ENCODE results near the gene C6orf62. TPM values are rescaled to one million over a fixed set of nuclear protein-coding genes. Genes with fewer than 3 reads are reported as not detected.
"Not testable (repeated sequence)": the region's sequence is repeated elsewhere in the genome, so short reads cannot be mapped to it uniquely, and the experiment has no call there.

C6orf62 gene
- total RNA-seq, 2 experiments from 2014 or later = 155 to 156 TPM

- Mint-ChIP-seq H3K9me3 (peaks cover 24% of the 10 kb centered on the region), H3K36me3 (ENCODE audit: low read depth) (peaks cover 61% of the 10 kb centered on the region), H3K4me3 (peak overlapping the region; percentile 88), H3K4me1 (peaks cover 43% of the 10 kb centered on the region)
- H3K27me3 Mint-ChIP-seq, DNase-seq, H3K27ac Mint-ChIP-seq: not testable (repeated sequence)
- ChIA-PET POLR2A (interaction anchor here (1.2 kb wide), 1 partner anchor 22 kb away, joined by 3 read pairs; the partner anchor contains the start of gene KIAA0319), CTCF (interaction anchor here (2.3 kb wide), 1 partner anchor 84 kb away, joined by 9 read pairs; no protein-coding TSS in a partner anchor)
Observed at GRCh38 chr6:24668066-24668996, 50.6 kb downstream of the C6orf62 start.

GRCh38 chr6:24667378-24667803 lies 51.6 kb downstream of the C6orf62 start:
- Mint-ChIP-seq H3K4me1 (peaks cover 48% of the 10 kb centered on the region), H3K9me3 (peaks cover 17% of the 10 kb centered on the region), H3K27ac (peak overlapping the region; percentile 92), H3K4me3 (peak overlapping the region; percentile 88), H3K27me3 (no peaks in the 10 kb centered on the region), H3K36me3 (ENCODE audit: low read depth) (peaks cover 65% of the 10 kb centered on the region)
- POLR2A ChIA-PET = interaction anchor here (0.8 to 4.0 kb wide), 12 partner anchors 10 to 471 kb away, joined by 3 to 34 read pairs (median 6); partner anchors contain the start of genes ALDH5A1, C6orf62, GMNN and KIAA0319
- CTCF ChIA-PET = interaction anchor here (1.0 to 2.3 kb wide), 5 partner anchors 15 to 120 kb away, joined by 3 to 9 read pairs (median 5); partner anchors contain the start of gene C6orf62
- DNase-seq = no peak

- H3K9me3 Mint-ChIP-seq = peaks cover 17% of the 10 kb centered on the region
- POLR2A ChIA-PET = interaction anchor here (0.7 to 4.0 kb wide), 14 partner anchors 9 to 472 kb away, joined by 3 to 34 read pairs (median 6); partner anchors contain the start of genes ALDH5A1, C6orf62, GMNN and KIAA0319
- H3K27ac Mint-ChIP-seq = peak within 1 kb of the TSS; percentile 92
- peaks cover 70% of the 10 kb centered on the region for H3K36me3 Mint-ChIP-seq (ENCODE audit: low read depth)
- CTCF ChIA-PET = interaction anchor here (1.0 to 2.3 kb wide), 6 partner anchors 15 to 119 kb away, joined by 3 to 9 read pairs (median 4); partner anchors contain the start of genes C6orf62 and KIAA0319
- H3K27me3 Mint-ChIP-seq = no peaks in the 10 kb centered on the region
- peak within 1 kb of the TSS; percentile 88 for H3K4me3 Mint-ChIP-seq
- DNase-seq = peak; percentile 96
- peaks cover 48% of the 10 kb centered on the region for H3K4me1 Mint-ChIP-seq
Observed at GRCh38 chr6:24666641-24667377, 52.1 kb downstream of the C6orf62 start, which contains the start of the genes ACOT13 and TDP2. Gene ACOT13 (plus strand): TSS chr6:24667077. CDS start chr6:24667264, 187 bp downstream. Gene TDP2 (minus strand): TSS chr6:24666899. CDS start chr6:24666862, 37 bp downstream.

GRCh38 chr6:24666097-24666640 lies 52.8 kb downstream of the C6orf62 start:
- DNase-seq = no peak
- POLR2A ChIA-PET = interaction anchor here (0.7 to 4.0 kb wide), 12 partner anchors 8 to 473 kb away, joined by 3 to 34 read pairs (median 6); partner anchors contain the start of genes C6orf62, GMNN and KIAA0319
- Mint-ChIP-seq H3K4me1 (peaks cover 48% of the 10 kb centered on the region), H3K27me3 (no peaks in the 10 kb centered on the region), H3K9me3 (peaks cover 17% of the 10 kb centered on the region), H3K4me3 (peak overlapping the region; percentile 88), H3K27ac (peak overlapping the region; percentile 92), H3K36me3 (ENCODE audit: low read depth) (peaks cover 74% of the 10 kb centered on the region)
- CTCF ChIA-PET = interaction anchor here (1.0 to 2.3 kb wide), 9 partner anchors 16 to 557 kb away, joined by 3 to 9 read pairs (median 4); partner anchors contain the start of genes ALDH5A1 and KIAA0319

GRCh38 chr6:24664046-24664987 lies 54.6 kb downstream of the C6orf62 start:
- CTCF ChIA-PET = interaction anchor here (0.6 to 1.7 kb wide), 3 partner anchors 83 to 354 kb away, joined by 3 to 5 read pairs (median 4); no protein-coding TSS in a partner anchor
- DNase-seq = no peak
- H3K4me3 Mint-ChIP-seq = peak overlapping the region; percentile 5
- H3K4me1 Mint-ChIP-seq = peaks cover 52% of the 10 kb centered on the region
- H3K36me3 Mint-ChIP-seq (ENCODE audit: low read depth) = peaks cover 69% of the 10 kb centered on the region
- POLR2A ChIA-PET = interaction anchor here (2.9 to 4.0 kb wide), 3 partner anchors 9 to 58 kb away, joined by 15 to 25 read pairs (median 15); partner anchors contain the start of gene KIAA0319
- no peaks in the 10 kb centered on the region for H3K27me3 Mint-ChIP-seq
- H3K27ac Mint-ChIP-seq = no peak overlapping the region
- peaks cover 4% of the 10 kb centered on the region for H3K9me3 Mint-ChIP-seq

GRCh38 chr6:24663189-24663588 lies 55.8 kb downstream of the C6orf62 start:
- H3K4me1 Mint-ChIP-seq = peaks cover 45% of the 10 kb centered on the region
- peaks cover 71% of the 10 kb centered on the region for H3K36me3 Mint-ChIP-seq (ENCODE audit: low read depth)
- ChIA-PET POLR2A (interaction anchor here (1.0 kb wide), 1 partner anchor 18 kb away, joined by 3 read pairs; the partner anchor contains the start of gene KIAA0319), CTCF (no interaction called here)
- no peak for DNase-seq
- no peak overlapping the region for H3K4me3 Mint-ChIP-seq
- no peaks in the 10 kb centered on the region for H3K9me3 Mint-ChIP-seq
- no peak overlapping the region for H3K27ac Mint-ChIP-seq
- H3K27me3 Mint-ChIP-seq = no peaks in the 10 kb centered on the region

GRCh38 chr6:24662236-24662635 lies 56.7 kb downstream of the C6orf62 start:
- CTCF ChIA-PET = no interaction called here
- H3K27me3 Mint-ChIP-seq = no peaks in the 10 kb centered on the region
- H3K27ac Mint-ChIP-seq = no peak overlapping the region
- no peak for DNase-seq
- no peak overlapping the region for H3K4me3 Mint-ChIP-seq
- no peaks in the 10 kb centered on the region for H3K9me3 Mint-ChIP-seq
- H3K36me3 Mint-ChIP-seq (ENCODE audit: low read depth) = peaks cover 76% of the 10 kb centered on the region
- POLR2A ChIA-PET = no interaction called here
- peaks cover 38% of the 10 kb centered on the region for H3K4me1 Mint-ChIP-seq

GRCh38 chr6:24661759-24662158 lies 57.2 kb downstream of the C6orf62 start:
- DNase-seq, POLR2A ChIA-PET, H3K27ac Mint-ChIP-seq, H3K27me3 Mint-ChIP-seq, H3K4me3 Mint-ChIP-seq, CTCF ChIA-PET, H3K9me3 Mint-ChIP-seq: not testable (repeated sequence)
- H3K36me3 Mint-ChIP-seq (ENCODE audit: low read depth) = peaks cover 78% of the 10 kb centered on the region
- peaks cover 38% of the 10 kb centered on the region for H3K4me1 Mint-ChIP-seq

GRCh38 chr6:24660105-24660504 lies 58.8 kb downstream of the C6orf62 start:
- Mint-ChIP-seq H3K27ac (no peak overlapping the region), H3K27me3 (no peaks in the 10 kb centered on the region), H3K4me3 (no peak overlapping the region), H3K9me3 (no peaks in the 10 kb centered on the region), H3K36me3 (ENCODE audit: low read depth) (peaks cover 80% of the 10 kb centered on the region), H3K4me1 (peaks cover 40% of the 10 kb centered on the region)
- no peak for DNase-seq
- ChIA-PET POLR2A (no interaction called here), CTCF (no interaction called here)

GRCh38 chr6:24659561-24659960 lies 59.4 kb downstream of the C6orf62 start:
- POLR2A ChIA-PET = no interaction called here
- no peak for DNase-seq

More at GRCh38 chr6:24659561-24659960, 59.4 kb downstream of the C6orf62 start:
- peaks cover 36% of the 10 kb centered on the region for H3K4me1 Mint-ChIP-seq
- CTCF ChIA-PET = no interaction called here
- H3K9me3 Mint-ChIP-seq = no peaks in the 10 kb centered on the region
- H3K27ac Mint-ChIP-seq = no peak overlapping the region
- no peak overlapping the region for H3K4me3 Mint-ChIP-seq
- H3K36me3 Mint-ChIP-seq (ENCODE audit: low read depth) = peaks cover 77% of the 10 kb centered on the region
- no peaks in the 10 kb centered on the region for H3K27me3 Mint-ChIP-seq

All from activated CD4-positive, alpha-beta memory T cell treated with anti-CD3 and anti-CD28 coated beads, Interleukin-2, amount 10 ng/mL, durations not matched to agents 7 days and 5 days (primary cell).